HUDEP-2 (cell line): Measurements from ENCODE around the gene CRNKL1.

ENCODE experiments used
- DNase-seq, 76 experiments: peaks; one replicate each; lab custom pipeline; 2025; ENCODE audit not compliant: unreplicated experiment in 76 of 76; lab: John Stamatoyannopoulos, UW

Gene CRNKL1

GRCh38 chr20:20052074-20052970 lies at the start of gene CRNKL1, which contains the start of gene CFAP61:
Gene CRNKL1 (minus strand): TSS chr20:20052466. CDS start chr20:20052342, 124 bp downstream.
Gene CFAP61 (plus strand): TSS chr20:20052532. CDS start chr20:20056654, 4,122 bp downstream.
- DNase-seq = peak in 75 of 76 experiments; percentile 56 to 97 (median 91)

- DNase-seq = no peak
Measured at GRCh38 chr20:20100881-20101280, 48.6 kb upstream of the CRNKL1 start.

DNA sequence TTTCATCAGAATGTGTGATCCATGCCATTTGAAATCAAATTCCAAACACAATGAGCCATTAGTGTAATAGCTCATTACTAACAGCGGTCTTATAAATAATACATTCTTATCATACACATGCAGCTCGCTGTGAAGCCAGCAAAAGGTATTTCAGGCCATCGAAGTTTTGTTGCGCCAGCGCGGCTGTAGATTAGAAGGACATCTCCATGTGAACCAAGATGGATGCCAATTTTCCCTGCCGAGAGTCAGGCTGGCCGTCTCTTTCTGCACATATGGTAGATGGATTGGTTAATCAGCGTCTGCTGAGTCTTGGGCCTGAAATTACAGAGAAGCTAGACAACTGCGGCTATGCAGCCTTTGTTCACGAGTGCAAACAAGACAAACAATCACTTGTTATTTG lies 44.2 kb upstream of the CRNKL1 start:
- DNase-seq = no peak

- DNase-seq = no peak
Measured at GRCh38 chr20:20095114-20095872, 43.0 kb upstream of the CRNKL1 start.

- no peak for DNase-seq
Measured at GRCh38 chr20:20094410-20094809, 42.1 kb upstream of the CRNKL1 start.

DNA sequence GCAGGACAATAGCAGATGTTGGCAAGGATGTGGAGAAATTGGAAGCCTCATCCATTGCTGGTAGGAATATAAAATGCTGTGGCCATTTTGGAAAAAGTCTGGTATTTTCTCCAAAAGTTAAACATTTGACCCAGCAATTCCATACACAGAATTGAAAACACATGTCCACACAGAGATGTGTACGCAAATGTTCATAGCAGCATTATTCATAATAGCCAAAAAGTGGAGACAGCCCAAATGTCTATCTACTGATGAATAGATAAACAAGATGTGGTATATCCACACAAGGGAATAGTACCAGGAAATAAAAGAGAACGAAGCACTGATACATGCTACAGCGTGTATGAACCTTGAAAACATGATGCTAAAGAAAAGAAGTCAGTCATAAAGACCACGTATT lies 40.6 kb upstream of the CRNKL1 start:
- no peak for DNase-seq

DNA sequence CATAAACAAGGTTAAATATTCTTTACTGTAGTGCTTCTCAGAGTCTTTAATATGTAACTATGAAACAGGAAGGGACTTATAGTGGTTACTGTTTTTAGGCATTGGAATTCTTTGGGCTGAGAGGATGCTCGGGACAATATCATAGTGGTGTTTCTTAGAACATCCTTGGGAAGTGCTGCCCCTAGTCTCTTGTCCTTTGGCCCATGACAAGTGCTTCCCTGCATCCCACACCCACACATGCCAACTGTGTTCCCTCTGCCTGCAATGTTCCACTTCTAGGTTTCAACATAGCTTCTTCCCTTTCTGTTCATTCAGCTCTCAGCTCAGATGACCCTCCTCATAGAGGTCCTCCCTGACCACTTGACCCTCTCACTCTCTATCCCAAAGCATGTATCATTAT lies 37.7 kb upstream of the CRNKL1 start:
- DNase-seq = no peak

- no peak for DNase-seq
Measured at GRCh38 chr20:20089018-20089417, 36.8 kb upstream of the CRNKL1 start.

- DNase-seq = no peak
Measured at GRCh38 chr20:20085812-20086211, 33.5 kb upstream of the CRNKL1 start.

GRCh38 chr20:20085071-20085470 lies 32.8 kb upstream of the CRNKL1 start:
- DNase-seq = no peak

GRCh38 chr20:20084296-20084752 lies 32.1 kb upstream of the CRNKL1 start:
- DNase-seq = no peak

DNA sequence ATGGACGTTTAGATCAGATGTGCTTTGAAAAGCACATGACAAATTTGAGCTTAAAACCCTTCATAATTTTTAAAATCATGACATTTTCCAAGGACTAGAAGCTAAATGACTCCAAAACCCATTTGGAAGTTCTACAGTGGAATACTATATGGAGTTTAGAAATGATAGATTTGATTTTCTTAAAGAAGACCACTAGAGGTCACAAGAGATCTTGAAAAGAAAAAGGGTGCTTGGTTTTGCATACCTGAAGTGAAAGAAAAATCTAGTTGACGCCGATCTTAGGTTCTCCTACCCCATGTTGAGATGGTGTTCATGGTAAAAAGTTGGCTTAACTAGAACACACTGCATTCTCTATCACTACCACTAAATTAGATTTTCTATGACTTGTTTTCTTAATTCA lies 31.5 kb upstream of the CRNKL1 start:
- DNase-seq = peak in 4 of 76 experiments; percentile 1 to 6 (median 4)

DNA sequence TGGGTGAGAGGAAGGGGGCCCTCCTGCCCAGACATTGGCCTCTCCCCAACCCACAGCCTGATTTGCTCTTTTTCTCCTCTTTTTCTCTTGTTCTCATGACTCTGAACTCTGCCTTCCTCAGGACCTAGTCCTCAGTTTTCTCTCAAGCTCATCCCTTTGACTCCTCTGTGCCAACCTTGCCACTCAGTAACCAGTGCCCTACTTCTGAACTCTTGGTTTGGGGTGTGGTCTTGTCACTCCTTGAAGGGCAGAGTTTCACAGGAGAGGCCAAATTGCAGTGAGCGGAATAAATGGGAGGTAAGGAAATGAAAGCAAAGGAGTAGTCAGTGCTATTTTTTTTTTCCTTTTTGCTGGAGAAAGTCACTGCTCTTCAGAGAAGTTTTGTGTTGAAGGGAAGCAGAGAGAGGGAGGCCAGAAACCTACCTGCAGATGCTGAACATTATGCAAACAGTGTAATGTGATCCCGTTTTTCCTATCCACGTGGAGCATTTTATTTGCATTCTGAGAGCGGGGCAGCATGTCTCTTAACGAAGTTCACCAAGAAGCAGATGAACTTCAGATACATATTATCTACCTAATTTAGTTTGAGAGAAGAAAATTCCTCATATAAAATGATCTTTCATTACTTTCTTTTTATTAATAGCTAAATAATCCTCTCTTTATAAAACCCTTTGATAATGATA lies 27.0 kb upstream of the CRNKL1 start:
- no peak for DNase-seq

DNA sequence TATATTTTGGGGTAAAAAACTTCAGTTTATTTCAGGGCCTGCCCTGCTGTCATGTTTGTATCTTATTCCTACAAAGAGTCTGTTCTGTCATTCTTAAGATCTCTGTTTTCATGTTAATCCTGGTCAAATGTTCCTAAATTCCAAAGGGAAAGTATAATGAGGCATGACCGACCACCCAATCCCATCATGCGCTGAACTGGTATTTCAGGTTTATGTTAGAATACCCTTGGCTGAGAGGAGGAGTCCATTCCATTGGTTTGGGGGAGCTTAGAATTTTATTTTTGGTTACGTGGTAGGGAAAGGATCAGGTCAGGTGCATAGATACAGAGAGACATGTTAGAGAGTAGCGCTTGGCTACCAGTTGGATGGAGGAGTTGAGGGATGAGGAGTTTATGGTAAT lies 25.8 kb upstream of the CRNKL1 start:
- no peak for DNase-seq

DNA sequence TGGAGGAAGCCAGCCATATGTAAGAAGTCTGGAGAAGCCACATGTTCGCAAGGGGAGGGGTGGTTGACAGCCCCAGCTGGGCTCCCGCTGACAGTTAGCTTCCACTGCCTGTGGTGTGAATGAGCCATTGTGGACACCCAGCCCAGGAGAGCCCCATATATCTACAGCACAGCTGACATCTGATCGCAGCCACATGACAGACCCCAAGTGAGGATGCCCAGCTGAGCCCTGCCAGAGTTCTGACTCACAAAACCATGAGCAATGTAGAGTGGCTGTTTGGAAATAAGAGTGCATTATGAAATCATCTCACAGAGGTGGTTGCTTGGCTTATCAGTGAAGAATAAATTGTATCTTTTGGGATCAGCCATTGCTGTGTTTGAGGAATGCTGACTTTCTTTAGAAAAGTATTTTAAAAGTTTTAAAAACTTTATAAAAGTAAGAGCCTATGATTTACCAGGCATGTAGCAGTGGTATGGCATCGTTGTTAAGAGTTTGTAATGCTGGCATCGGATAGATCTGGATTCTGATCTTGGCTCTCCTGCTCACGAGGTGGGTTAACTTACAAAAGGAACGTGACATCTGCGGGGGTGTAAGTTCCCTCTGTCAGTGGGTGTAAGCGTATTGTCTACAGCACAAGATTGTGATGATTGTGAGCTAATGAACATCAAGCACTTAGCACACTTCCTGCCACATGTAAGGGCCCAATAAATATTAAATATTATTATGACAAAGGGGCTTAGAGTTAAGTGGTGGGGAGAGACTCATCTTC lies 24.2 kb upstream of the CRNKL1 start:
- no peak for DNase-seq

DNA sequence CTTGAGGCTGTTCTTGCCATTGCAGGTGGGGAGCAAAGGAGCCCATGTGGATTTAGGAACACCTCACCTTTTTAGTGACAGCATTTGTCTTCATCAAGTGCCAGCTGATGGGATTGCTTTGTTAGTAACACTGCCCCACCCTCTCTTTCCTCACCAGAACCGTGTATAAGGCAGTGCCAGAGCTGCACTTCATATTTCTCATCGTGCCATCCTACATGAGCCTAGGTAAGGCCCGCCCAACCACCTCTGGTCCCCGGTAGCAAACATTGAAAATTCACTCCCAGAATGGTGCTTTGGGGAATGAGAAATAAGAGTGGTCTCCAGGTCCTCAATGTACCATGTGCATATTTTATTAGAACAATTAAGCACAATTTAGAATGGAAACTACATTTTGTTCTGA lies 22.8 kb upstream of the CRNKL1 start:
- DNase-seq = no peak

DNA sequence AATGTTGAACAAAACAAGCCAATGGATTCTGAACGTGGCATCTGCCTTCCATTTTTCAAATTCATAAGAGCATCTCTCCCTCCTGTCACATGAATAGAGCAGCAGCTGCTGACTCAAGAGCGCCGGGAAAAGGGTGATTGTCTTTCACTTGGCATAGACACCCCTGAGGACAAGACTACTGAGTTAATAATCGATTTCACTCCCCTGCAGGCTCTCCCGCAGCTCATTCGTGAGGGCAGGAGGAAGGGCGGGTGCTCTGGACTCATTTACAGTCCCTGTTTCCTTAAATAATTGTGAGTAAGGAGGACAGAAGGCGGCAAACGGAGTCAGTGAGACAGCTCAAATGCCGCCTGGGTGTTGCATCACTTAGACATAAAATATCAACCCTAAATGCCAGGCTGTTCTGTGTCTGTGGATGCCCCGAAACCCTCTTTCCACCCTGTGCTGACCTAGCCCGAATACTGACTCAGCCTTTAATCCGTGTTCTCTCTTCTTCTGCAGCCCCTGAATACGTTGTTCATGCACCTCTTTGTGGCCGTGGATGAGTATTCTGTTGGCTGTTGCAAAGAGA lies 21.6 kb upstream of the CRNKL1 start:
- no peak for DNase-seq

GRCh38 chr20:20070871-20071726 lies 18.8 kb upstream of the CRNKL1 start:
- no peak for DNase-seq

GRCh38 chr20:20065361-20065760 lies 13.1 kb upstream of the CRNKL1 start:
- no peak for DNase-seq
